Tibial nerve (tissue), 3 donors: ENCODE data around the gene HYAL2.

Experiments
- CTCF ChIP-seq, 5 experiments: fragments of 200-600 bp in 3 of 5; fragments of 450-650 bp in 2 of 5; sonication (generic) in 3 of 5; IDR thresholded peaks; one replicate each; pipeline ENCODE4 v1.5.1; 2016 to 2019; ENCODE audit warnings: antibody characterized with exemption in 5 of 5, mild to moderate bottlenecking in 3 of 5, moderate library complexity in 2 of 5
- POLR2A ChIP-seq, 2 donors: fragments of 450-650 bp; IDR thresholded peaks; one replicate each; pipeline ENCODE4 v1.6.1; 2017; ENCODE audit warnings: antibody characterized with exemption in 2 of 2, mild to moderate bottlenecking in 2 of 2, moderate library complexity in 2 of 2

DNA sequence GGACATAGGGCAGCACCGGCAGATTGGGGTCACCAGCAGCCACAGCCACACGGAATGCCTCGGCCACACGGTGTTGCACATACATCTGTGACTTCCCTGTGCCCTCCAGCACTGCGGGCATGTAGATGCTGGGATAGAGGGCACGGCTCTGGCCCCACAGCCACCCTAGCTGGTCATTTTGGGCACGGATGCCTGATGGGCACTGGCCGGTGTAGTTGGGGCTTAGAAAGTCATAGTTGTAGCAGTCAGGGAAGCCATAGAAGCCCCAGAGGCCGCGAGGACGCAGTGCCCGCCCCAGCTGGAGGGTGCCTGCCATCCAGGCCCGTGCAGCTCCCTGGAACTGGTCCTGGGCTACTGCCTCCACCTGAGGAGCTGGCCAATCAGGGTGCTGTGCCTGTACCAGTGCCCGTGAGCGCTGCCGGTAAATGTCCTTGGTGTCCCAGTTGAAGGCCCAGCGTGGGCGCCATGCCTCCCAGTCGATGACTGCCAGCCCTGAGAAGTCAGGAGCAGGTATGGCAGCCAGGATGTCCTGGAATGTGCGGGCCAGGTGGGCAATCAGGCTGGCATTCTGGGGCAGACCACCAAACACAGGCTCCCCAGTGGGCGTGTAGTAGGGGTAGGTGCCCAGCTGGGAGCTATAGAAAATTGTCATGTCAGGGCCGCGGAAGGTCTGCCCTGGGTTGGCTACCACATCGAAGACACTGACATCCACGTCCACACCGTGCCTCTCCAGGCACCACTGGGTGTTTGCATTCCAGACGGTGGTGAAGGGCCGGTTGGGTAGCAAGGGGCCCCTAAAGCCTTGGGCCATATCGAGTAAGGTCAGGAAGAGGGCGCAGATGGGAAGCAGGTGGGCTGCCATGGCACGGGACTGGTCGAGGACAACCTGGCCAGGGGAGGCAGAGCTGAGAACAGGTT lies 20.2 kb downstream of the HYAL2 start:
- no peak for TF ChIP-seq POLR2A (IDR thresholded peaks at IDR 0.05)
- no peak for TF ChIP-seq CTCF (IDR thresholded peaks at IDR 0.05)
